GM20431 (cell line): ENCODE data around the gene CITED2.
"Not testable (repeated sequence)": the region's sequence is repeated elsewhere in the genome, so short reads cannot be mapped to it uniquely, and the experiment has no call there.

Source experiments
- in situ Hi-C: fragments of 300-500 bp; cut with MseI, MboI; formaldehyde crosslinking; loops from one replicate; pipeline ENCODE4 v1.15.0; 2020; ENCODE audit warnings: low sequenced_read_pairs; ENCODE audit not compliant: unreplicated experiment

The CITED2 gene, protein sequence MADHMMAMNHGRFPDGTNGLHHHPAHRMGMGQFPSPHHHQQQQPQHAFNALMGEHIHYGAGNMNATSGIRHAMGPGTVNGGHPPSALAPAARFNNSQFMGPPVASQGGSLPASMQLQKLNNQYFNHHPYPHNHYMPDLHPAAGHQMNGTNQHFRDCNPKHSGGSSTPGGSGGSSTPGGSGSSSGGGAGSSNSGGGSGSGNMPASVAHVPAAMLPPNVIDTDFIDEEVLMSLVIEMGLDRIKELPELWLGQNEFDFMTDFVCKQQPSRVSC

DNA sequence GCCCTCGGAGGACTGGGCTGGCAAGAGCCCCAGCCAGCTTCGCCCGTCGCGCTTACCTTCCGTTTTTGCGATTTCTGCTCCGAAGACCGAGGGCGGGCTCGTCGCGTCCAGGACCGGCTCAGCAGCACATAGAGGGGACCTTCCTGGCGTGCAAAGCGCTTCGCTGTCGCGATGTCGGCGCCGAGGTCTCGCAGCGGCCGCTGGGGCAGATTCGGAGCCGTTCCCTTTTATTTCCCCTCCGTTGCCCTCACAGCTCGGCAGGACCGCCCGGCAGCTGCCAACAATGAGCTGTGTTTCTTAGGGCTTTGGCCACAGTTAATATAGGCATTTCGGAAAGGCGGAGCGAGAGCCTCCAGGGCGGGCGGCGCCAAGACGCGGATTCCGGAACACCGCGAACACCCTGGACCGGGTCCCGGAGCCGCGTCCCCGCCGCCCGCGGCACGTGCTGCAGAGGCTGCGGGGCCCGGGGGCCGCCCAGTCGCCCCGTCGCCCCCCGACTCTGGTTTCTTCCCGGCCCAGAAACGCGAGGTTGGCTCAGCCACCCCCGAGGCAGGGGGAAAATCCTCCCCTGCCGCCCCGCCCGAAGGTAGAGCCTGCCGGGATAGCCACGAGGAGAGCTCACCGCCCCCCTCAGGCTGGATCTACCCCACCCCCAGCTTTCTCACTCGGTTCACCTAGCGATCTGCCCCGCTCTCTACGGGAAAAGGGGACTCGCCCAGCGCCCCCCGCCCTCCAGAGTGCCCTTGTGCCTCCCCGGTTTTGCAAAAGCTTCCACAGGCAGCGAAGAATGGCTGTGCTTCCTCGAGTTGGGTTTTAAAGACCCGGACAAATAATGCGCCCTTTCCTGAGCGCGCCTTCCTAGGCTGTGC is at the start of gene CITED2:
Gene CITED2, minus strand, starts transcription at position 292 of the 869 bp plus-strand sequence. CDS start 704 bp downstream, outside the sequence.
- in situ Hi-C loops: loop anchor here (25.0 kb wide), 3 partner anchors 137 to 562 kb away; no protein-coding TSS in a partner anchor

DNA sequence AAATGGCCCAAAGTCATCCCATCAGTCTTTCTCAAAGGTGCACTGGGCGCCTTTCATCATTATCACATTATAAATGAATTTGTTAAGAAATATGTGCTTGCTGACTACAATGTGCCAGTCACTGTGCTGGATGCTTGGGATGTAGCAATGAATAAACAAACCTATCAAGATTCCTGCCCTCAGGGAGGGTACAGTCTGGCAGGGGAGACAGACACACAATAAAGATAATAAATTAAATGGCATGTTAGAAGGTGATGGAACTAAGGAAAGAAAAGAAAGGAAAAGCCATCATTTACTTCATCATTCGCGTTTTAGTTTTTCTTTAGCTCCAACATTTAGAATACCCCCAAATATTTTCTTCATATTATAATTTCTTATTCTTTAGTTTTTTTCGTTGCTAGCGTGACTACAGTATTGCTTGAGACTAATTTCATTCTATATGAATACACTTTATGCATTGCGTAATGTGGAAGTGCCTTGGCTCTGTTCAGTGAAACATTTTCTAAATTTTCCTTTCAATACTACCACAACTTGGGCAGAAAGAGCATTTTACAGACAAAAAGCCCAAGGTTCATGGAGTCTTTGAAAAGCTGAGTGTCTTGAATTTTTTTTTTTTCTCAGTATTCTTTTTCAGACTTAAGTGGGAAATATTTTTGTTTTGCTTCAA is 48.7 kb upstream of the CITED2 start:
- in situ Hi-C loops: no loop called here

DNA sequence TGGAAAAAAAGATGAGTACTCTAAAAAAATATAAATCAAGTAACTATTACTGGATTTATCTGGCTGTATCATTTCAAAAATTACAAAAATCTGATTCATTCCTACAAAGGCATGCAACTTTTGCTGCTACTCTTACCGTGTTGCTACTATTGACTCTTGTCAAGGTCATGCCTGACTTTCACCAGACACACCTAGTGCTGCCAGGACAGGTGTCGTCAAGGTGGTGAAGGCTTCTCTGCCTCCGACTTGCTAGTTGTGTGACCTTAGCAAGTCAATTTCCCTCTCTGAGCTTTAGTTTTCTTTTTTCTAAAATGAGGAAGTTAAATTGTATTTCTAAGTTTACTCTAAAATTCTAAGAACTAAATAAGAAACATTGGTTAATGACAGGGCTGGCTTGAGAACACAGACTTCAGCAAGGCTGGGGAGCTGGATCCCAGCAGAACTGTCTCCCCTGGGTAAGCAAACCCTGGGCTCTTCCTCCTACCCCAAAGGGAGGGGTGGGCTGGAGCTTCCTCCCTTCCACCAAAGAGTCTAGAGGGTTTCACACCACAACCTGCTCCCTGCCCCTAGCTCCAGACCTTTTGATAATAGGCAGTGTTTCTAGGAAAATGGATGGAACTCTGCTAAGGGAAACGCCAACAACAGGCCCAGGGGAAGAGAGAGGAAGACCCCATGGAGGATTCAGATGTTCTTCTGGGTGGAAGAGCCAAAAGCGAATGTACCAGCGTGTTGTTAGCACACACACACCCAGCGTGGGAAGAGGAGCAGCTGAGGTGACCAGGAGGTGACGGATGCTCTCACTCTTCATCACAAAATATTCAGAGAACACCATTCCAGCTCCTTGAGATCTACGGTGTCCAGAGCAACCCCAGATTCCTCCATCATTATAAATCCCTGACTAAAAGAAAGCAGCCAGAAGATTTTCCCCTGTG is 47.9 kb upstream of the CITED2 start:
- in situ Hi-C loops: no loop called here

DNA sequence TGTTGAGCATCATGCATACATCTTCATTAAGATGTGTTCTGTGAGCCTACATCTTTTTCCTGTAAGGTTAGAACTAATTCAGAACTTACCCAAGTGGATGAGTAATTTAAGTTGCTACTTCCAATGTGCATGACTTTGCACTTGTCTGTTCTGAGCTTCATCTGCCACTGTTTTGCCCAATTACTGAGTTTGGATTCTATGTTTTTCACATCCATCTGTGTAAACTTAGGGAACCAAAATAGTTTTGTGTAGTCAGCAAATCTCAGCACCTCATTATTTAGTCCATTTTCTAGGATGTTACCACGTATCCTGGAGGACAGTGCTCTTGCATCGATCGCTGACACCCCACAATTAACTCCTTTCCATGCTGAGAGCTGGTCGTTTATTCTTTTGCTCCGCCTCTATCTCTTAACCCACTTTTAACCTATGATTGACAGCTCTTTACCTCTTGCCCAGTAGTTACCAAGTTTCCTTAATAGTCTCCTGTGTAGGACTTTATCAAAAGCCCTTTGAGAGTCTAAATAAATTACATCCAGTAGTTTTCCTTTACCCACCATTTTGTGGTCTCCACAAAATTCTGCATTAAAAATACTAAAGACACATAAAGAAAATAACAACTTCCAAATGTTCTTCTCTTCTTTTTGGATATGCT is 44.2 kb upstream of the CITED2 start:
- in situ Hi-C loops: no loop called here

DNA sequence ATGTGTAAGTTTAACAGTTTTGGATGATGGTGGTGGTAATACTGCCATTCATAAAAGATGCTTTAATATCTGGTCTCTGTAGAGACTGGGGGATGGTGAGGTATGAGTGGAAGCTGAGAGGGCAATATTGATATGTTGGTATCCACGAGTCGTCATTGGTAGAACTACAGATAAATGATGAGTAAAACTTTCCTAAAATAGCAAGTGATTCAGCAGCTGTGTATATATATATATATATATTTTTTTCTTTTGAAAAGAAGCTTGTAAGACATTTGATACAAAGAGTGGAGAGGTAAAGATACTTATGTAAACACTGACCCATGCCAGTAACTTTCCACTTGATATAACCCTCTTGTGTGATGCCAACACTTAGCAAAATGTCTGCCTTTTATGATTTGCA is 41.7 kb upstream of the CITED2 start:
- in situ Hi-C loops: no loop called here

DNA sequence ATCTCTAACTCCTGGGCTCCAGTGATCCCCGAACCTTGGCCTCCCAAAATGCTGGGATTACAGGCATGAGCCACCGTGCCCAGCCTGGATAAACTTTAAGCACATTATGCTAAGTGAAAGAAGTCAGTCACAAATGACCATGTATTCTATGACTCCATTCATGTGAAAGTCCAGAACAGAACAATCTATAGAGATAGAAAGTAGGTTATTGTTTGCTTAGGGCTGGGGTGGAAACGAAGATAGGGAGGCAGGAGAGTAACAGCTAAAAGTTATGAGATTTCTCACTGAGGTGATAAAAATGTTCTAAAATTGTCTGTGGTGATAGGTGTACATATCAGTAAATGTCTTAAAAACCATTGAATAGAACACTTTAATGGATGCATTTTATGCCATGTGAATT is 40.9 kb upstream of the CITED2 start:
- in situ Hi-C loops: no loop called here

DNA sequence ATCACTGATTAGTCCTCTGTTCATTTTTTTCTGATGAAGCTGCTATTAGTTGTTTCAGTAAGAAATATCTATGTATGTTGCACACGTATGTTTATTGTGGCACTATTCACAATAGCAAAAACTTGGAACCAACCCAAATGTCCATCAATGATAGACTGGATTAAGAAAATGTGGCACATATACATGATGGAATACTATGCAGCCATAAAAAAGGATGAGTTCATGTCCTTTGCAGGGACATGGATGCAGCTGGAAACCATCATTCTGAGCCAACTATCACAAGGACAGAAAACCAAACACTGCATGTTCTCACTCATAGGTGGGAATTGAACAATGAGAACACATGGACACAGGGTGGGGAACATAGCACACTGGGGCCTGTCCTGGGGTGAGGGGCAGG is 37.7 kb upstream of the CITED2 start:
- in situ Hi-C loops: not testable (repeated sequence)

DNA sequence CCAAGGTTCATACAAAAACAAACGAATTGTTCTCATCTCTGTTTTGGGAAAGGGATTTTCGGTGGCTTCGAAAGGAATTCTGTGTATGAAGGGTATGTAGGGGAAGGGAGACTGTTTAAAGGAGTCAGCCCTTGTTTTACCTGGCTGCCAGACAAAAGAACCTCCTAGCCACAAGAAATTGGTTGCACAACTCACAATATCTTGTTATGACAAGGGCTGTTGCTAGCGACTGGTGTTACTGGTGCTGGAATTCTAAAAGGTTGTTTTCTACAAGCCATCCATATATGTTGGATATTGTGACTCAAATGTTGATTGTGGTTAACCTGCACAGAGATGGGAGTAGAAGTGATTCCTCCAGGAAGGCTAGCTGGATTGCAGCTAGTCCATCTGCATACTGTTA is 34.6 kb upstream of the CITED2 start:
- in situ Hi-C loops: no loop called here

DNA sequence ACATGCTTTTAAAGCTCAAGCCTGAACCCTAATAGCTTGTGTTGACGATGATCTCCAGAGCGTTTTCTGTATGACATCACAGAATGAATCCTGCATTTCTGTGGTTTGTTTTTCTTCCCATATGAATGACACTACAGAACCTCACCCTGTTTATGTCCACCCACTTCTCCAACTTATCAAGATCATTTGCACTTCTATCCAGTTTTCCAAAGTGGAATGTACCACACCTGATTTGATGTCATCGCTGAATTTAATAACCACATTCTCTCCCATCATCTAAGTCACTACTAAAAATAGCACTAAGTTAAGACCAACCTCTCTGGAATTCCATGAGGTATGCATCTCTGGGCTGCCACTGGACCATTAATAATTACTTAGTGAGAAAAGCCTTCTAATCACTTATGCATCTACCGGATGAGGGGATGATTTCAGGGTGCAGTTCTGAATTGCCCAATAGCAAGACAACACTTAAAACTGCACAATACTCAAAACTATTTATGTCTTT is 33.3 kb upstream of the CITED2 start:
- in situ Hi-C loops: no loop called here

DNA sequence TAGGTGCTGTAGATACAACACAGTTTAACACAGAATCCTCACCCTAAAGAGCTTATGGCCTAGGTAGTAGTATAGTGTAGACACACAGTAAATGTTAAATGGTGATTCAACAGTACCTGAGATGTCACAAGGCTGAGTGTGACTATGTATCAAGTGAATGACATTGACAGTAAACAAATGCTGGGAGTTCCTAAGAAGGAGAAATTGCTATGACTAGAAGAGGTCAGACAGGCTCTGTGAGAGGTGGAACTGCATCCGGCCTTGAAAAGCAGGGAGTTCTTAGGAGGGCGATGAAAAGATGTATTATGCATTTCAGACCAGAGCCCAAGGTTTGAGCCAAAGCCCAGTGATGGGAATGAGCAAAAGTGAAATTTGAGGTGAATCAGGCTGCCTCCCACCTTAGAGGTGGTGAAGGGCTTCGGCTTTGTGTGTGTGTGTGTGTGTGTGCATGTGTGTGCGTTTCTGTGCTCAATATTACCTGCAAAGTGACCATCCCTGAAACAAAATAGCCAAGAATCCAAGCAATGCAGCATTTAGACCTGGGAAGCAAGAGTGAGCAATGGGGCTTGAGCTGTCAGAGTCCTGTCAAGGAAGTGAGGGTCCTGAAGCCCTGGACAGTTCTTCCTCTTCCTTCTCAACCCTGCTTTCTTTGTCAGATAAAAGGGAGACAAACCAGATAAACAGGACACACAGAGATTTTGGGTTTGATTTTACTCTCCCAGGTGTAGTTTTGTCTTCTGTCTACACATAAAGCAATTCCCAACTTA is 32.3 kb upstream of the CITED2 start:
- in situ Hi-C loops: no loop called here

DNA sequence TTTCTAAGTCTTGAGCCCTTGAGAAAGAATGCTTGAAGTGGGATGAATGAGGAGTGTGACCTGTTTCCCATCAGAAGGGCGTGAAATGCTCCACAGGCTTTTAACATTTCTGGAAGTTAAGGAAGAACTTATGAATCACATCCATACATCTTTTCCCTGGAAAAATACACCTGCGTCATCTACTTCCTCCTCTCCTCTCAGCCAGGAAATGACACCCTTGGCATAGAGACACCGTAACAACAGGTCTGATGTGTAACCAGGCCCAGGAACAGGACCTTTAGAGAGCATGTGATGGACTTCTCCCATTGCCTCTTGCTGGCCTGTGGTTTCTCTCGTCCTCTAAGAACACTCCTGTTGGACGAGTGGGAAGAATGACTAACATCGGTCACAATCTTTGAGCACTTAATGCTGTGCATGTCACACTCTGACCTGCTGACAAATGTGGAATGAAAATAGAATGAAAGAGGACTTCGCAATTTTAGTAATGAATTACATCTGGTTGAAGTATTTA is 28.5 kb upstream of the CITED2 start:
- in situ Hi-C loops: no loop called here

DNA sequence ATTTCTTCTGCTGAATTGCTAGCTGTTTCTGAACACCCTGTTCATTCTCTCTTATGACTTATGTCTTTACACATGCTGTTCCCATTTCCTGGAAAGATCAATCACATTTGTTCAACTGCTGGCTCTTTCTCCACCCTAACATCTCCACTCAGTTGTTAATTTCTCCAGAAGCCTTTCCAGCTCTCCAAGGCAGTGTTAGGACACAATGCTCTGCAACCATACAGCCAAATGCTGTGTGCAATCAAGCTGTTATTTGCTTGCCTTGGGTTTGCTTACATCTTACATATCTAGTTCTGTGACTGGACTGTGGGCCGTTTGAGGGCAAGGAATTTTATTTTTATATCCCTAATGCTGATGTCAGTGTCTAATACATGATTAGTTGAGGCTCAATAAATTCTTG is 24.2 kb upstream of the CITED2 start:
- in situ Hi-C loops: no loop called here

DNA sequence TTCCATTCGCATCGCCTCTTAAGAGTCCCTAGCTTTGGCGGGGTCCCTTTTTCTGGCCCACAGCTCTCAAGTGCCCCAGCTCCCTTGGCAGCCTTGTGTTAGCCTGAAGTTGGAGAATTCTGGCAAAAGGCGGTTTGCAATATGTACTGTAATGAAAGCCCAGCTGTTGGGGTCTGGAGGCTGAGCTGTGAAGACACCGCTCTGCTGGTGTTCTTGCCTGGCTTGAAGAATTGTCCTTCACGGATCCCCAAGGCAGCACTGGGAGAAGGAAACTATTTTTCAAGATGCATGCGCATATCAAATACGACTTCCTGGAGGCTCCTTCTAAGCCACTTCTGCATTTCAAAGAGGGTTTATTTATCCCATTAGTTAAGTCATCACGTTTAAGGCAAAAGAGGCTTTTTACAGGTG is 21.4 kb upstream of the CITED2 start:
- in situ Hi-C loops: no loop called here

DNA sequence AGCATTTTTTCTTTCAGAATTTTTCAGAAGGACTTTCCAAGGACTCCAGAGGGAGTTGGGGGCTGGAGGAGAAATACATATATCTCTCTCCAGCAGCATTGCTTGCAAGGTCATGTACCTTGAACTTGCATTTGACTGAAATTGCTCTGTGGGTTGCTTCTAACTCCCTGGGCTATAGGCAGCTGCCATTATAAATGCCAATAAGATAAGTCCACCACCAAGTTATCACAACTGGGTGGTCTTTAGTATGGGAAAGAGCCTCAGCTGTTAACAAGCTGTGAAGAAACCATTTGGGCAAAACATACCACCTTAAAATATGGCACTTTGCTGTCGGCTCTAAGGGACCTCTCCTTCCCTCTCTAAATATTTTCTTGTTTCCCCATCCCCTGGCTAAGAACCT is 20.9 kb upstream of the CITED2 start:
- in situ Hi-C loops: no loop called here

DNA sequence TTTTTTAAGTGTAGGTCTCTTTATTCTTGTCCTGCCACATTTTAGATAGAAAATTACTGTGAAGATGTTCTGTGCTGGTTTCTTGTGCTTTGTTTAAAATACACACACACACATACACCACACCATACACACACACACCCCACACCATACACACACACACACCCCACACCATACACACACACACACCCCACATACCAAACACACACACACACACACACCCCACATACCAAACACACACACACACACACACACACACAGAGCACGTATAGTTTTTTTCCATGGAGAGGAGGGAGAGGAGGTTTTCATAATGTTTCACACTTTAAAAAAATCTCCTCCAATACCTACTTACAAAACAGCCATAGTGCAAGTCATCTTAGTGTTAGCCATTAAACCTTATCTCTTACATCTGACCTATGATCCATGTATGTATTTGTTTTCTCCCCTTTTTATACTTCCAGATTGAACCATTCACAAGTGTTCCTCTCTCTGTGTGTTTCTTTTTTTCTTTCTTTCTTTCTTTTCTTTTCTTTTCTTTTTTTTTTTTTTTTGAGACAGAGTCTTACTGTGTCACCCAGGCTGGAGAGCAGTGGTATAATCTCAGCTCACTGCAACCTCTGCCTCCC is 19.7 kb upstream of the CITED2 start:
- in situ Hi-C loops: no loop called here

DNA sequence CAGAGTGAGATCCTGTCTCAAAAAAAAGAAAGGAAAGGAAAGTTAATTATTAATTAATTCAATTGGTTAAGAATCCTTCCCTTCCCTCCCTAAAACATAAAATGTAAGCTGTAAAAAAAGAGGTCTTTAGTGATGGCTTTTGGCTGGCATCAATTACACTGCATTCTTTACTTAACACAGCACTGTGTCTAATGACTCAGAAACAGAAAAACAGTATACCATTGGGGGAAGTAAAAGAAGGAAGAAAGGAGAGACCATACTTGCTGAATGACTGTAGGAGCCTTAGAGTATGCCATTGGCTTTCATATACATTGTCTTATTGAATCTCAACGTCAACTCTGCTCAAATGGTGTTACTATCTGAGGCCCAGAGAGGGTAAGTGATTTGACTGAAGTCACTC is 18.3 kb upstream of the CITED2 start:
- in situ Hi-C loops: no loop called here

DNA sequence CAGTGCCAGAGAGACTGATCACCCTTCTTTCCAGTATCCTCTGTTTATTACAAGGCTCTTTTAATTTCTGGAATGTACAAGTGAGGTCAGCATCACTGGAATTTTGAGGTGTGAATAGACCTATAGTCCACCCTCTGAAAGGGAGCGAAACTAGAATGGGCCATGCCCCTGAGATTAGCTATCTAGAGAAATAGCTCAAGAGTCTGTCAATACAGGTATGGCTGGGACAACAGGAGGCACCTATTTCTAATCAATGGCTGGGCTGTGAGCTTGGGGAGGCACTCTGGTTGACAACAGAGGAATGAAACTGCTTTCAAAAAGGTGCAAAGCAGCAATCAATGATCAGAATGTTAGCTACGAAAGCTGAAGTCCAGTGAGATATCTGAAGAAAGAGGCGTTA is 17.3 kb upstream of the CITED2 start:
- in situ Hi-C loops: no loop called here

DNA sequence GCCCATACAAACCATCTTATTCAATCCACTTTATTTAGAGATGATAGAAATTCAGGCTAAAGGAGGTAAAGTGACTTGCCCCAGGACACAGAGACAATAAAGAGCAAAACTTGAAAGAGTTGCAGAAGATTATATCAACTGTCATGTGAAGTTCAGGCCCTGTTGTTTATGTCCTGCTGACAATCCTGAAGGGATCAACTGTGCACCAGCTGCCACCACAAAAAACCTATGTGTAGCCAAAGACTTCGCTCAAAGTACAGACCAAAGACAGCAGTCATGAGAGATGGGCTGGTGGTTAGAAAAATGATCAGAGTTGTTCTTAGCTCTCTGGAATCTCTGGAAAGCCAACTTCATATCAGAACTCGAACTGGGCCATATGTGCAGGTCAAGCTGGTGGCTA is 16.0 kb upstream of the CITED2 start:
- in situ Hi-C loops: no loop called here
